Measurements from ENCODE around the gene TUBB6. TPM values are rescaled to one million over a fixed set of nuclear protein-coding genes. Genes with fewer than 3 reads are reported as not detected.

The TUBB6 gene
- total and polyA plus RNA-seq, 12 donors: 15.7 to 90.8 (median 39.5) TPM

- Histone ChIP-seq H3K27ac (no peak overlapping the region), H3K4me1 (replicated peaks in 1 of 2) (peaks cover 0 to 3% of the 10 kb centered on the region in 2 donors), H3K9me3 (replicated peaks in 1 of 3) (no peaks in the 10 kb centered on the region), H3K36me3 (replicated peaks in 1 of 2) (no peaks in the 10 kb centered on the region), H3K27me3 (peaks cover 3% of the 10 kb centered on the region), H3K4me3 (no peak overlapping the region)
- DNase-seq: no peak
- intact Hi-C loops (cut with DNase I): no loop called here
- 79 to 84% (median 83%) methylated on average over 9 of the region's 9 CpGs for WGBS, 4 donors
- TF ChIP-seq POLR2A (IDR thresholded peaks at IDR 0.05) (no peak), CTCF (IDR thresholded peaks at IDR 0.05) (no peak)
Measured at GRCh38 chr18:12282442-12283039, 25.5 kb upstream of the TUBB6 start.

- Histone ChIP-seq H3K27ac (no peak overlapping the region), H3K9me3 (replicated peaks in 1 of 3) (no peaks in the 10 kb centered on the region), H3K27me3 (peaks cover 3% of the 10 kb centered on the region), H3K4me1 (replicated peaks in 1 of 2) (peaks cover 0 to 9% of the 10 kb centered on the region in 2 donors), H3K4me3 (no peak overlapping the region), H3K36me3 (replicated peaks in 1 of 2) (no peaks in the 10 kb centered on the region)
- 67 to 73% (median 70%) methylated on average over 4 to 6 of the region's 6 CpGs for WGBS, 4 donors
- no peak for TF ChIP-seq CTCF (IDR thresholded peaks at IDR 0.05)
- no peak for TF ChIP-seq POLR2A (IDR thresholded peaks at IDR 0.05)
- intact Hi-C loops (cut with DNase I): no loop called here
- no peak for DNase-seq
Measured at GRCh38 chr18:12283256-12283655, 24.8 kb upstream of the TUBB6 start.

GRCh38 chr18:12283666-12284065 is 24.4 kb upstream of the TUBB6 start:
- intact Hi-C loops (cut with DNase I): no loop called here
- TF ChIP-seq POLR2A (IDR thresholded peaks at IDR 0.05) (no peak), CTCF (IDR thresholded peaks at IDR 0.05) (no peak)
- 57 to 72% (median 64%) methylated on average over 1 of the region's 1 CpG for WGBS, 4 donors
- Histone ChIP-seq H3K27ac (no peak overlapping the region), H3K27me3 (peaks cover 3% of the 10 kb centered on the region), H3K4me1 (replicated peaks in 1 of 2) (peaks cover 0 to 13% of the 10 kb centered on the region in 2 donors), H3K4me3 (no peak overlapping the region), H3K36me3 (replicated peaks in 1 of 2) (no peaks in the 10 kb centered on the region), H3K9me3 (replicated peaks in 1 of 3) (no peaks in the 10 kb centered on the region)
- no peak for DNase-seq

GRCh38 chr18:12287131-12287681 is 20.8 kb upstream of the TUBB6 start:
- peaks cover 0 to 13% of the 10 kb centered on the region in 2 donors for H3K4me1 ChIP-seq (replicated peaks in 1 of 2)
- intact Hi-C loops (cut with DNase I): no loop called here
- no peaks in the 10 kb centered on the region for H3K9me3 ChIP-seq (replicated peaks in 1 of 3)
- H3K4me3 ChIP-seq: peak overlapping the region in 1 of 4 donors; percentile 39
- H3K27ac ChIP-seq: peak overlapping the region in 2 of 5 donors; percentile 3 to 82
- TF ChIP-seq POLR2A (IDR thresholded peaks at IDR 0.05) (no peak), CTCF (IDR thresholded peaks at IDR 0.05) (no peak)
- peaks cover 12% of the 10 kb centered on the region for H3K27me3 ChIP-seq
- H3K36me3 ChIP-seq (replicated peaks in 1 of 2): no peaks in the 10 kb centered on the region
- WGBS, 4 donors: 39 to 72% (median 43%) methylated on average over 5 to 37 of the region's 37 CpGs
- no peak for DNase-seq
